HG02840 (cell line): ENCODE results near the gene UBR4.

Experiments
- ATAC-seq: cut with Tn5 transposase; IDR thresholded peaks from one replicate; pipeline ENCODE4 v1.9.1; 2021; ENCODE audit warnings: mild to moderate bottlenecking, moderate library complexity, moderate number of reproducible peaks; ENCODE audit not compliant: unreplicated experiment, low FRiP score

UBR4 gene

GRCh38 chr1:19153169-19153568 lies 56.9 kb downstream of the UBR4 start:
- ATAC-seq = no peak

- no peak for ATAC-seq
Observed at GRCh38 chr1:19151537-19151936, 58.5 kb downstream of the UBR4 start.

- ATAC-seq = no peak
Observed at GRCh38 chr1:19149736-19150135, 60.3 kb downstream of the UBR4 start.

GRCh38 chr1:19140465-19140864 lies 69.6 kb downstream of the UBR4 start:
- no peak for ATAC-seq

- no peak for ATAC-seq
Observed at GRCh38 chr1:19139711-19140110, 70.4 kb downstream of the UBR4 start.

- ATAC-seq = no peak
Observed at GRCh38 chr1:19138958-19139581, 71.0 kb downstream of the UBR4 start.

GRCh38 chr1:19138331-19138730 lies 71.7 kb downstream of the UBR4 start:
- no peak for ATAC-seq

GRCh38 chr1:19137158-19137557 lies 72.9 kb downstream of the UBR4 start:
- no peak for ATAC-seq

GRCh38 chr1:19133360-19133759 lies 76.7 kb downstream of the UBR4 start:
- ATAC-seq = no peak

GRCh38 chr1:19130468-19130867 lies 79.6 kb downstream of the UBR4 start:
- no peak for ATAC-seq

GRCh38 chr1:19128968-19129514 lies 81.0 kb downstream of the UBR4 start:
- no peak for ATAC-seq

GRCh38 chr1:19124273-19124672 lies 85.8 kb downstream of the UBR4 start:
- no peak for ATAC-seq

GRCh38 chr1:19123837-19124236 lies 86.2 kb downstream of the UBR4 start:
- no peak for ATAC-seq

- ATAC-seq = no peak
Observed at GRCh38 chr1:19122668-19123067, 87.4 kb downstream of the UBR4 start.

GRCh38 chr1:19121192-19121591 lies 88.9 kb downstream of the UBR4 start:
- ATAC-seq = no peak

- no peak for ATAC-seq
Observed at GRCh38 chr1:19120070-19120469, 90.0 kb downstream of the UBR4 start.

- no peak for ATAC-seq
Observed at GRCh38 chr1:19115082-19115808, 94.8 kb downstream of the UBR4 start.

- ATAC-seq = no peak
Observed at GRCh38 chr1:19113697-19114092, 96.4 kb downstream of the UBR4 start.

- no peak for ATAC-seq
Observed at GRCh38 chr1:19112891-19113696, 97.0 kb downstream of the UBR4 start.

- no peak for ATAC-seq
Observed at GRCh38 chr1:19110257-19110927, 99.7 kb downstream of the UBR4 start.

- no peak for ATAC-seq
Observed at GRCh38 chr1:19109545-19109944, 100.5 kb downstream of the UBR4 start.
